Activated T-helper 2 cell treated with anti-CD3 and anti-CD28 coated beads, Interferon-gamma antibody, Interleukin-2, Interleukin-4, amounts not matched to agents 10 μg/mL and 5 μg/mL and 100 μg/mL, durations not matched to agents 14 hours and 24 hours and 36 hours (primary cell): ENCODE results near the gene ACOT8. TPM values are rescaled to one million over a fixed set of nuclear protein-coding genes. Genes with fewer than 3 reads are reported as not detected.
"Not testable (repeated sequence)": the region's sequence is repeated elsewhere in the genome, so short reads cannot be mapped to it uniquely, and the experiment has no call there.

ENCODE experiments used
- DNase-seq: peaks from one replicate; pipeline ENCODE4 v3.0.0; 2021; ENCODE audit warnings: low spot score
- H3K27ac Mint-ChIP-seq: one replicate; pipeline ENCODE4 v1.8.0; 2021; ENCODE audit warnings: mixed read lengths
- H3K27me3 Mint-ChIP-seq: one replicate; pipeline ENCODE4 v1.8.0; 2021; ENCODE audit warnings: low read depth, mixed read lengths
- H3K36me3 Mint-ChIP-seq: one replicate; pipeline ENCODE4 v1.8.0; 2021; ENCODE audit warnings: low read depth, mixed read lengths
- H3K4me1 Mint-ChIP-seq: one replicate; pipeline ENCODE4 v1.8.0; 2021; ENCODE audit warnings: low read depth, mixed read lengths
- H3K4me3 Mint-ChIP-seq: one replicate; pipeline ENCODE4 v1.8.0; 2021; ENCODE audit warnings: low read depth, mild to moderate bottlenecking, moderate library complexity, mixed read lengths
- H3K9me3 Mint-ChIP-seq: one replicate; pipeline ENCODE4 v1.8.0; 2021; ENCODE audit warnings: mixed read lengths
- intact Hi-C: fragments of 100-400 bp; cut with micrococcal nuclease; formaldehyde crosslinking; loops from one replicate; pipeline ENCODE4 v1.15.1; 2023
- total RNA-seq: library from RNA; stranded (reverse); gene quantifications from 2 replicates; pipeline ENCODE4 v1.2.3, GENCODE V29; 2022

Gene ACOT8
- total RNA-seq, 1 donor from 2014 or later: 29.1 TPM

- no peaks in the 10 kb centered on the region for H3K4me1 Mint-ChIP-seq
- H3K36me3 Mint-ChIP-seq: peaks cover 25% of the 10 kb centered on the region
- intact Hi-C loops: no loop called here
- H3K4me3 Mint-ChIP-seq: no peak overlapping the region
- H3K27ac Mint-ChIP-seq: no peak overlapping the region
- H3K9me3 Mint-ChIP-seq: no peaks in the 10 kb centered on the region
- no peak for DNase-seq
- H3K27me3 Mint-ChIP-seq: no peaks in the 10 kb centered on the region
Measured at GRCh38 chr20:45841407-45842129, 15.6 kb downstream of the ACOT8 start.

- intact Hi-C loops: no loop called here
- H3K9me3 Mint-ChIP-seq: no peaks in the 10 kb centered on the region
- H3K27me3 Mint-ChIP-seq: no peaks in the 10 kb centered on the region
- H3K4me1 Mint-ChIP-seq: no peaks in the 10 kb centered on the region
- no peak for DNase-seq
- peaks cover 20% of the 10 kb centered on the region for H3K36me3 Mint-ChIP-seq
- H3K27ac Mint-ChIP-seq: no peak overlapping the region
- no peak overlapping the region for H3K4me3 Mint-ChIP-seq
Measured at GRCh38 chr20:45840700-45841198, 16.4 kb downstream of the ACOT8 start.

GRCh38 chr20:45836841-45837240 is 20.4 kb downstream of the ACOT8 start:
- H3K4me3 Mint-ChIP-seq: no peak overlapping the region
- no peaks in the 10 kb centered on the region for H3K36me3 Mint-ChIP-seq
- intact Hi-C loops: no loop called here
- peaks cover 4% of the 10 kb centered on the region for H3K27me3 Mint-ChIP-seq
- no peak overlapping the region for H3K27ac Mint-ChIP-seq
- DNase-seq: no peak
- H3K4me1 Mint-ChIP-seq: peaks cover 15% of the 10 kb centered on the region
- H3K9me3 Mint-ChIP-seq: no peaks in the 10 kb centered on the region

DNA sequence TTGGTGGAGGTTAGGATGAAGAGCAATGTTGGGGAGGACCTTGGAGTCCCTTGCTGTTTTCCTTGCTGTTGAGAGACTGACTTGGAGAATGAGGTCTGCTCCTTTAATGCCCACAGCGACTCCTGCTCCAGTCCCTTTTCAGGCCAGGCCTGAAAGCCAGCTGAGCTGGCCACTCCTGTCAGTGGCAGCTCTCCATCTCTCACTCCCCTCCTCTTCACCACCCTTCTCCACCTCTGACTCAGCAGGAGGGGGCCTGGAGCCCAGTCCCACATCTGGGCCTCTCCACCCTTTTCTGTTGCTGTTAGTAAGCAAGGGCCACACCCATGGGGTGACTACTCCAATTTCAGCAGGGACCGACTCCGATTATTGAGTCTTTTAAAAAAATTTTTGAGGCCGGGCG is 21.4 kb downstream of the ACOT8 start:
- peaks cover 6% of the 10 kb centered on the region for H3K27me3 Mint-ChIP-seq
- H3K27ac Mint-ChIP-seq: no peak overlapping the region
- no peaks in the 10 kb centered on the region for H3K36me3 Mint-ChIP-seq
- intact Hi-C loops: loop anchor here (2.0 kb wide), 1 partner anchor 21 kb away; the partner anchor contains the start of genes ACOT8 and ZSWIM3
- H3K4me3 Mint-ChIP-seq: peak overlapping the region; percentile 35
- no peak for DNase-seq
- H3K9me3 Mint-ChIP-seq: no peaks in the 10 kb centered on the region
- H3K4me1 Mint-ChIP-seq: peaks cover 15% of the 10 kb centered on the region

GRCh38 chr20:45835329-45835765 is 21.8 kb downstream of the ACOT8 start:
- H3K36me3 Mint-ChIP-seq: no peaks in the 10 kb centered on the region
- H3K4me1 Mint-ChIP-seq: peaks cover 15% of the 10 kb centered on the region
- no peak for DNase-seq
- H3K27me3 Mint-ChIP-seq: peaks cover 7% of the 10 kb centered on the region
- H3K4me3 Mint-ChIP-seq: peak overlapping the region; percentile 35
- H3K9me3 Mint-ChIP-seq: no peaks in the 10 kb centered on the region
- intact Hi-C loops: loop anchor here (2.0 kb wide), 1 partner anchor 21 kb away; the partner anchor contains the start of genes ACOT8 and ZSWIM3
- no peak overlapping the region for H3K27ac Mint-ChIP-seq

DNA sequence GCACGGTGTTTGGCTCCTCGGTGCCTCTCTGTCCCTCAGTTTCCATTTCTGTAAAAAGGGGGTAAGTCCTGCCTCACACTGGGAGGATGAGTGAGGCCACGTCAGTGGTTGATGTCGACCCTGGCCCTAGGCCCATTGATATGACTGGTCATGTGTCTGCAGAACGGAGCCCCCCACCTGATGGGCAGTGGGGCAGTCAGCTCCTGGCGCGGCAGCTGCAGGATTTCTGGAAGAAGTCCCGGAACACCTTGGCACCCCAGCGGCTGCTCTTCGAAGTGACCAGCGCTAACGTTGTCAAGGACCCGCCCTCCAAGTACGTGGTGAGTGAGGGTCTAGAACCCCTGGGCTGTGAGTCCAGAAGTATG is 22.4 kb downstream of the ACOT8 start:
- Mint-ChIP-seq H3K9me3 (no peaks in the 10 kb centered on the region), H3K4me3 (peak overlapping the region; percentile 55), H3K36me3 (no peaks in the 10 kb centered on the region), H3K27me3 (peaks cover 9% of the 10 kb centered on the region), H3K4me1 (peaks cover 15% of the 10 kb centered on the region), H3K27ac (no peak overlapping the region)
- intact Hi-C loops: loop anchor here (2.0 kb wide), 1 partner anchor 22 kb away; the partner anchor contains the start of genes ACOT8 and ZSWIM3
- no peak for DNase-seq

DNA sequence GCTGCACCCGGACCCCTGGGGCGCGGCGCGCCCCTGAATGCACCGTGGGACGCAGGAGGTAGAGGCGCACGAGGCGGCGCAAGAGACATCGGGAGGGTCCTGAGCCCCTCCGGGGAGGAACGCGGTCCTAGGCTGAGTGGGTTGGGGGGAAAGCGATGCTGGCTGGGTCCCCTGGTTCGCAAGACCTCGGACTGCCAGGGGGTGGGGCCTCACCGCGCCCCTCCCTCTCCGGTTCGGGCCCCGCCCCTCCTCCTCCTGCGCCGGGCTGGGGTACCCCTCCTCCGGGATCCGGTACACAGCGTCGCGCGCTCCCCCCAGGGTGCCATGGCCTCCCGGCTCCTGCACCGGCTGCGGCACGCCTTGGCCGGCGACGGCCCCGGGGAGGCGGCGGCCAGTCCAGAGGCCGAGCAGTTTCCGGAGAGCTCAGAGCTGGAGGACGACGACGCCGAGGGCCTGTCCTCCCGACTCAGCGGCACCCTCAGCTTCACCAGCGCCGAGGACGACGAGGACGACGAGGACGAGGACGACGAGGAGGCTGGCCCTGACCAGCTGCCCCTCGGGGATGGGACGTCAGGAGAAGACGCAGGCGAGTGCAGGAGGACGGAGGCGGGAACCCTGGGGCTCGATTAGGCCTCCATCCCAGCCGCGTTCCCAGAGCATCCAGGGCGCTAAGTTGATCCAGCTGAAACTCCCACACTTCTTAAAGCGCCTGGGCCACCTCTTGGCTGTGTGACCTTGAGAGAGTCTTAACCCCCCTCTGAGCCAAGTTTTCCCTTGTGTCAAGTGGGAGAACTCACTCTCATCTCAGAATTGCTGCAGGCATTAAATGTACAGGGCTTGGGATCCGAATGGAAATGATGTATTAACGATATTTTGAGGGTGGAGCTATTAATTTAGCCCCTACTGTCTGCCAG is 23.1 kb downstream of the ACOT8 start:
- intact Hi-C loops: loop anchor here (2.0 kb wide), 1 partner anchor 23 kb away; the partner anchor contains the start of genes ACOT8 and ZSWIM3
- Mint-ChIP-seq H3K4me1 (peaks cover 15% of the 10 kb centered on the region), H3K36me3 (no peaks in the 10 kb centered on the region), H3K27me3 (peaks cover 9% of the 10 kb centered on the region), H3K9me3 (no peaks in the 10 kb centered on the region), H3K27ac (no peak overlapping the region), H3K4me3 (peak overlapping the region; percentile 81)
- DNase-seq: peak; percentile 25

- H3K36me3 Mint-ChIP-seq: no peaks in the 10 kb centered on the region
- intact Hi-C loops: no loop called here
- H3K9me3 Mint-ChIP-seq: no peaks in the 10 kb centered on the region
- peaks cover 15% of the 10 kb centered on the region for H3K4me1 Mint-ChIP-seq
- no peak for DNase-seq
- H3K27me3 Mint-ChIP-seq: peaks cover 12% of the 10 kb centered on the region
- H3K27ac Mint-ChIP-seq: peak within 1 kb of the TSS; percentile 43
- H3K4me3 Mint-ChIP-seq: peak within 1 kb of the TSS; percentile 81
Measured at GRCh38 chr20:45833030-45833882, 23.9 kb downstream of the ACOT8 start, which contains the start of gene SNX21. TSS of gene SNX21 (plus strand) at chr20:45833799. CDS start at chr20:45833920, 121 bp downstream.

GRCh38 chr20:45832619-45833018 is 24.6 kb downstream of the ACOT8 start:
- DNase-seq: no peak
- Mint-ChIP-seq H3K9me3 (no peaks in the 10 kb centered on the region), H3K36me3 (no peaks in the 10 kb centered on the region), H3K4me1 (peaks cover 15% of the 10 kb centered on the region), H3K27ac (no peak overlapping the region), H3K27me3 (peaks cover 14% of the 10 kb centered on the region), H3K4me3 (peak overlapping the region; percentile 81)
- intact Hi-C loops: no loop called here

DNA sequence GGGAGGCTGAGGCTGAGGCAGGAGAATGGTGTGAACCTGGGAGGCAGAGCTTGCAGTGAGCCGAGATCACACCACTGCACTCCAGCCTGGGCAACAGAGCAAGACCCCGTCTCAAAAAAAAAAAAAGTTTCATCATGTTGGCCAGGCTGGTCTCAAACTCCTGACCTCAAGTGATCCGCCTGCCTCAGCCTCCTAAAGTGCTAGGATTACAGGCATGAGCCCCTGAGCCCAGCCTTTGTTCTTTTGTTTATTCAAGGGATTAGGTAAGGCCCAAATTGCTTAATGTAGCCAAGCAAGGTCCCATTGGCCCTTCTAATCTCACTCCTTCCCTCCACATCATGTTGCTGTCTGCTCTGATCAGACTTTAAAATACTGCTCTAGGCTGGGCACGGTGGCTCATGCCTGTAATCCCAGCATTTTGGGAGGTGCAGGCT is 27.5 kb downstream of the ACOT8 start:
- intact Hi-C loops, DNase-seq, H3K4me1 Mint-ChIP-seq, H3K9me3 Mint-ChIP-seq, H3K36me3 Mint-ChIP-seq, H3K4me3 Mint-ChIP-seq, H3K27ac Mint-ChIP-seq: not testable (repeated sequence)
- H3K27me3 Mint-ChIP-seq: peaks cover 14% of the 10 kb centered on the region

DNA sequence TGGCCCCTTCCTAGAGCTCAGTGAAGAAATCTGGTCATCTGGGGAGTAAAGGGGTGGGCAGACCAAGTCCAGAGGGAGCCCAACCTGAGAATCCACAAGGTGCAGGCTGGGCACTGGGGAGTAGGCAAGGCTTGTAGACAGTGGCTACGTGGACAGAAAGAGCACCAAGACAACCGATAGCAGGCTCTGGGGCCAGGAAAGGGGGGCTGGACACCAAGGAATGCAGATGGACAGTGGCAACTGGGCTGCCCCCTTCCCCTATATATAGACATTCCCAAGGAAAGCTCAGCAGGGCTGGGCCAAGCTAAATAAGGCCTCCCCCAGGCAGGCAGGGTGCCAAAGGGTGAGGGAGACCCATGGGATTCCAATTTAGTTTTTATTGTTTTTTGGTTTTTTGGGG is 28.6 kb downstream of the ACOT8 start:
- no peak overlapping the region for H3K4me3 Mint-ChIP-seq
- no peak for DNase-seq
- peaks cover 22% of the 10 kb centered on the region for H3K27me3 Mint-ChIP-seq
- no peaks in the 10 kb centered on the region for H3K36me3 Mint-ChIP-seq
- H3K27ac Mint-ChIP-seq: no peak overlapping the region
- peaks cover 16% of the 10 kb centered on the region for H3K4me1 Mint-ChIP-seq
- intact Hi-C loops: no loop called here
- H3K9me3 Mint-ChIP-seq: no peaks in the 10 kb centered on the region

GRCh38 chr20:45827712-45828111 is 29.5 kb downstream of the ACOT8 start:
- Mint-ChIP-seq H3K27ac (no peak overlapping the region), H3K36me3 (no peaks in the 10 kb centered on the region), H3K9me3 (no peaks in the 10 kb centered on the region), H3K4me1 (peaks cover 11% of the 10 kb centered on the region), H3K4me3 (no peak overlapping the region), H3K27me3 (peaks cover 26% of the 10 kb centered on the region)
- intact Hi-C loops: no loop called here
- DNase-seq: no peak
